ENCODE measurements around the gene MAU2.
A peak's percentile ranks its signal among the peaks of the same experiment; 100 is the strongest.

The MAU2 gene

DNA sequence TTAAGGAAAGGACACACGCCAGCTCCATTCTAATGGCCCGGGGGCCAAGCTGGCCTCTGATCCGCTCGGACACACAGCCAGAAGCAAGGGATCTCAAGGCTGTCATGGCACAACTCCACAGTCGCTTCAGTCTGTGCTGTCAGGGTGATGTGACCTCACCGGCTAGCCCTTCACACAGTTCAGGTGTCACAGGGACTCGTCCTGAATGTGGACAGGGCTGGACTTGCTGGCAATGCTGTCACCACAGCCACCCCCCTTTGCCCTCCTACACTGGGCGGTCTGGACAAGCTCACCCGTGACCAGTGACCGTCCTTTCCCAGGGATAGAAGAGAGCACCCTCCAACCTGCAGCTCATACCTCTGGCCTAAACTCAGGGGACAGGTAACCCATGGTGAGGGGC, 15.6 kb upstream of the MAU2 start:
- peaks cover 50 to 84% of the 10 kb centered on the region in 2 donors for H3K36me3 ChIP-seq (ENCODE audit: control insufficient read depth in 2 of 2, insufficient read depth in 2 of 2, low read length in 2 of 2)
- no peaks in the 10 kb centered on the region for H3K27me3 ChIP-seq (ENCODE audit: control insufficient read depth in 2 of 2, insufficient read depth in 2 of 2, low read length in 2 of 2)
- H3K9me3 ChIP-seq (ENCODE audit: control insufficient read depth in 2 of 2, low read length in 2 of 2): no peaks in the 10 kb centered on the region
- no peak overlapping the region for H3K9ac ChIP-seq (ENCODE audit: low read depth in 1 of 2, low read length in 2 of 2)
- no peak overlapping the region for H3K27ac ChIP-seq (ENCODE audit: low read depth in 2 of 2, low read length in 2 of 2)
- no peak overlapping the region for H3K4me3 ChIP-seq (ENCODE audit: low read length in 2 of 2)
- no peaks in the 10 kb centered on the region for H3K4me1 ChIP-seq (ENCODE audit: control insufficient read depth in 2 of 2, insufficient read depth in 2 of 2, low read length in 2 of 2)

- H3K36me3 ChIP-seq (ENCODE audit: control insufficient read depth in 2 of 2, insufficient read depth in 2 of 2, low read length in 2 of 2): peaks cover 57 to 85% of the 10 kb centered on the region in 2 donors
- H3K4me1 ChIP-seq (ENCODE audit: control insufficient read depth in 2 of 2, insufficient read depth in 2 of 2, low read length in 2 of 2): no peaks in the 10 kb centered on the region
- H3K27ac ChIP-seq (ENCODE audit: low read depth in 2 of 2, low read length in 2 of 2): no peak overlapping the region
- H3K27me3 ChIP-seq (ENCODE audit: control insufficient read depth in 2 of 2, insufficient read depth in 2 of 2, low read length in 2 of 2): no peaks in the 10 kb centered on the region
- H3K4me3 ChIP-seq (ENCODE audit: low read length in 2 of 2): no peak overlapping the region
- no peak overlapping the region for H3K9ac ChIP-seq (ENCODE audit: low read depth in 1 of 2, low read length in 2 of 2)
- no peaks in the 10 kb centered on the region for H3K9me3 ChIP-seq (ENCODE audit: control insufficient read depth in 2 of 2, low read length in 2 of 2)
These were observed 14.9 kb upstream of the MAU2 start for GRCh38 chr19:19305696-19306095.

DNA sequence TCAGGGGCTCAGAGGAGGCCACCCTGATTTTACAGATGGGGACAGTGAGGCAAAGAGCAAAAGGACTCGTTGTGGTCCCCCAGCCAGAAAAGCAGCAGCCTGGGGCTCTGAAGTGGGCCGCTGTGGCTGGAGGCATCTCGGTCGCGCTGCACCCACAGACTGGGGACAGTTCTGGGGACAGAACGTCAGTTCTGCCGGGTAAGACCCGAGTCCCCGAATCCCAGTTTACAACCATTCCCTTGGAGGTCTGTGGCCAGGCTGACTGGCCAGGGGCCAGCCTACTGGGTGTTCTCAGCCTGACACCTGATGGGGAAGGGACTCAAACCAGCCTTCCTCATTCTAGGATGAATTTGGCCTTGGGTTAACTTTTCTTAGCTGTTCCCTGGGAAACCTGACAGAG, 14.4 kb upstream of the MAU2 start:
- no peaks in the 10 kb centered on the region for H3K9me3 ChIP-seq (ENCODE audit: control insufficient read depth in 2 of 2, low read length in 2 of 2)
- peaks cover 55 to 81% of the 10 kb centered on the region in 2 donors for H3K36me3 ChIP-seq (ENCODE audit: control insufficient read depth in 2 of 2, insufficient read depth in 2 of 2, low read length in 2 of 2)
- H3K4me3 ChIP-seq (ENCODE audit: low read length in 2 of 2): no peak overlapping the region

GRCh38 chr19:19308373-19308772, 12.3 kb upstream of the MAU2 start:
- Histone ChIP-seq H3K4me1 (ENCODE audit: control insufficient read depth in 2 of 2, insufficient read depth in 2 of 2, low read length in 2 of 2) (no peaks in the 10 kb centered on the region), H3K9ac (ENCODE audit: low read depth in 1 of 2, low read length in 2 of 2) (no peak overlapping the region), H3K27me3 (ENCODE audit: control insufficient read depth in 2 of 2, insufficient read depth in 2 of 2, low read length in 2 of 2) (no peaks in the 10 kb centered on the region), H3K4me3 (ENCODE audit: low read length in 2 of 2) (no peak overlapping the region), H3K36me3 (ENCODE audit: control insufficient read depth in 2 of 2, insufficient read depth in 2 of 2, low read length in 2 of 2) (peaks cover 41 to 66% of the 10 kb centered on the region in 2 donors), H3K27ac (ENCODE audit: low read depth in 2 of 2, low read length in 2 of 2) (no peak overlapping the region), H3K9me3 (ENCODE audit: control insufficient read depth in 2 of 2, low read length in 2 of 2) (no peaks in the 10 kb centered on the region)

More for the DNA sequence above, 14.4 kb upstream of the MAU2 start:
- no peaks in the 10 kb centered on the region for H3K4me1 ChIP-seq (ENCODE audit: control insufficient read depth in 2 of 2, insufficient read depth in 2 of 2, low read length in 2 of 2)
- no peak overlapping the region for H3K27ac ChIP-seq (ENCODE audit: low read depth in 2 of 2, low read length in 2 of 2)
- H3K9ac ChIP-seq (ENCODE audit: low read depth in 1 of 2, low read length in 2 of 2): no peak overlapping the region
- H3K27me3 ChIP-seq (ENCODE audit: control insufficient read depth in 2 of 2, insufficient read depth in 2 of 2, low read length in 2 of 2): no peaks in the 10 kb centered on the region

- no peaks in the 10 kb centered on the region for H3K9me3 ChIP-seq (ENCODE audit: control insufficient read depth in 2 of 2, low read length in 2 of 2)
- peaks cover 21 to 34% of the 10 kb centered on the region in 2 donors for H3K36me3 ChIP-seq (ENCODE audit: control insufficient read depth in 2 of 2, insufficient read depth in 2 of 2, low read length in 2 of 2)
- H3K9ac ChIP-seq (ENCODE audit: low read depth in 1 of 2, low read length in 2 of 2): no peak overlapping the region
- H3K4me3 ChIP-seq (ENCODE audit: low read length in 2 of 2): no peak overlapping the region
- H3K27me3 ChIP-seq (ENCODE audit: control insufficient read depth in 2 of 2, insufficient read depth in 2 of 2, low read length in 2 of 2): no peaks in the 10 kb centered on the region
- H3K4me1 ChIP-seq (ENCODE audit: control insufficient read depth in 2 of 2, insufficient read depth in 2 of 2, low read length in 2 of 2): peaks cover 4 to 10% of the 10 kb centered on the region in 2 donors
- no peak overlapping the region for H3K27ac ChIP-seq (ENCODE audit: low read depth in 2 of 2, low read length in 2 of 2)
These were observed 5.2 kb upstream of the MAU2 start for GRCh38 chr19:19315444-19315843.

GRCh38 chr19:19316082-19316481, 4.5 kb upstream of the MAU2 start:
- H3K27ac ChIP-seq (ENCODE audit: low read depth in 2 of 2, low read length in 2 of 2): no peak overlapping the region
- no peak overlapping the region for H3K9ac ChIP-seq (ENCODE audit: low read depth in 1 of 2, low read length in 2 of 2)
- H3K9me3 ChIP-seq (ENCODE audit: control insufficient read depth in 2 of 2, low read length in 2 of 2): no peaks in the 10 kb centered on the region
- H3K4me1 ChIP-seq (ENCODE audit: control insufficient read depth in 2 of 2, insufficient read depth in 2 of 2, low read length in 2 of 2): peaks cover 4 to 10% of the 10 kb centered on the region in 2 donors
- H3K4me3 ChIP-seq (ENCODE audit: low read length in 2 of 2): no peak overlapping the region
- H3K27me3 ChIP-seq (ENCODE audit: control insufficient read depth in 2 of 2, insufficient read depth in 2 of 2, low read length in 2 of 2): no peaks in the 10 kb centered on the region
- H3K36me3 ChIP-seq (ENCODE audit: control insufficient read depth in 2 of 2, insufficient read depth in 2 of 2, low read length in 2 of 2): peaks cover 19 to 30% of the 10 kb centered on the region in 2 donors

GRCh38 chr19:19319732-19320360, 783 bp upstream of the MAU2 start:
- peaks cover 22 to 29% of the 10 kb centered on the region in 2 donors for H3K36me3 ChIP-seq (ENCODE audit: control insufficient read depth in 2 of 2, insufficient read depth in 2 of 2, low read length in 2 of 2)
- peaks cover 4 to 16% of the 10 kb centered on the region in 2 donors for H3K4me1 ChIP-seq (ENCODE audit: control insufficient read depth in 2 of 2, insufficient read depth in 2 of 2, low read length in 2 of 2)
- H3K9me3 ChIP-seq (ENCODE audit: control insufficient read depth in 2 of 2, low read length in 2 of 2): no peaks in the 10 kb centered on the region

GRCh38 chr19:19321141-19321577, 530 bp downstream of the MAU2 start:
- peak overlapping the region; percentile 82 to 90 for H3K27ac ChIP-seq (ENCODE audit: low read depth in 2 of 2, low read length in 2 of 2)
- H3K27me3 ChIP-seq (ENCODE audit: control insufficient read depth in 2 of 2, insufficient read depth in 2 of 2, low read length in 2 of 2): no peaks in the 10 kb centered on the region
- H3K9ac ChIP-seq (ENCODE audit: low read depth in 1 of 2, low read length in 2 of 2): peak overlapping the region; percentile 93 to 99
- H3K4me3 ChIP-seq (ENCODE audit: low read length in 2 of 2): peak overlapping the region; percentile 86 to 93
- H3K9me3 ChIP-seq (ENCODE audit: control insufficient read depth in 2 of 2, low read length in 2 of 2): no peaks in the 10 kb centered on the region
- peaks cover 17 to 21% of the 10 kb centered on the region in 2 donors for H3K36me3 ChIP-seq (ENCODE audit: control insufficient read depth in 2 of 2, insufficient read depth in 2 of 2, low read length in 2 of 2)
- peaks cover 4 to 16% of the 10 kb centered on the region in 2 donors for H3K4me1 ChIP-seq (ENCODE audit: control insufficient read depth in 2 of 2, insufficient read depth in 2 of 2, low read length in 2 of 2)

More at GRCh38 chr19:19319732-19320360, 783 bp upstream of the MAU2 start:
- Histone ChIP-seq H3K27ac (ENCODE audit: low read depth in 2 of 2, low read length in 2 of 2) (peak overlapping the region; percentile 82 to 90), H3K27me3 (ENCODE audit: control insufficient read depth in 2 of 2, insufficient read depth in 2 of 2, low read length in 2 of 2) (no peaks in the 10 kb centered on the region), H3K9ac (ENCODE audit: low read depth in 1 of 2, low read length in 2 of 2) (peak overlapping the region; percentile 79 to 99), H3K4me3 (ENCODE audit: low read length in 2 of 2) (peak overlapping the region; percentile 86 to 93)

DNA sequence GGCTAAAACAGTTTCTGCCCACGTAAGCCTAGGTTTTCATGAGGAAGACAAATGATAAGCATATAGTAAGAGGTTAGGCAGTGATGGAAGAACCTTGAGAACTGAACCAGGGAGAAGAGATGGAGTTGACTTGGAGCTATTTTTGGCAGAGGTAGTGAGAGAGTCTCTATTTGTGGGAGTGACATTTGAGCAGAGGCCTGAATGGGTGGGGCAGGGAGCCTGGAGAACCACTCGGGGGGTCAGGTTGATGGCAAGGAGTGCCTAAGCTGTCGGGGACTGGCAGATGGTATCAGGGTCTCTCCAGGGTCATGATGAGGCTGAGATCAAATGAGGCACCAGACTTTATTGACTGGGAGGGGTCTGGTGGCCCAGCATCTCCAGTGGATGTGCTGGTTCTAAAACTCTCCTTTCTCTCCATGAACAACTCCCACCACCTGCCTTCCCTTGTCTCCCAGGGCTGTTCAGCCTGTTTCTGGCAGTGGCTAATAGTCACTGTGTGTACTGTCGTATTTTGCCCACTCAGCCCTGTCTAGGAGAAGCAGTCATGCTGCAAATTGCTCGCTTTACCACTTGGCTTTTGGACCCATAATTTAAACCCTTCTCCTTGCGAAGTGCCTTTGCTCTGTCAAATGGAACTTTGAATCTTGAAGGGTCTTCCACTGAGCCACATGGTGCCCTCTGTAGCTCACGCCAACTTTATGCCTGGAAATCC, 3.6 kb downstream of the MAU2 start:
- no peaks in the 10 kb centered on the region for H3K27me3 ChIP-seq (ENCODE audit: control insufficient read depth in 2 of 2, insufficient read depth in 2 of 2, low read length in 2 of 2)
- H3K9ac ChIP-seq (ENCODE audit: low read depth in 1 of 2, low read length in 2 of 2): no peak overlapping the region
- peaks cover 2 to 15% of the 10 kb centered on the region in 2 donors for H3K4me1 ChIP-seq (ENCODE audit: control insufficient read depth in 2 of 2, insufficient read depth in 2 of 2, low read length in 2 of 2)
- H3K4me3 ChIP-seq (ENCODE audit: low read length in 2 of 2): no peak overlapping the region
- H3K27ac ChIP-seq (ENCODE audit: low read depth in 2 of 2, low read length in 2 of 2): no peak overlapping the region
- H3K36me3 ChIP-seq (ENCODE audit: control insufficient read depth in 2 of 2, insufficient read depth in 2 of 2, low read length in 2 of 2): peaks cover 23% of the 10 kb centered on the region in 2 donors
- H3K9me3 ChIP-seq (ENCODE audit: control insufficient read depth in 2 of 2, low read length in 2 of 2): no peaks in the 10 kb centered on the region

DNA sequence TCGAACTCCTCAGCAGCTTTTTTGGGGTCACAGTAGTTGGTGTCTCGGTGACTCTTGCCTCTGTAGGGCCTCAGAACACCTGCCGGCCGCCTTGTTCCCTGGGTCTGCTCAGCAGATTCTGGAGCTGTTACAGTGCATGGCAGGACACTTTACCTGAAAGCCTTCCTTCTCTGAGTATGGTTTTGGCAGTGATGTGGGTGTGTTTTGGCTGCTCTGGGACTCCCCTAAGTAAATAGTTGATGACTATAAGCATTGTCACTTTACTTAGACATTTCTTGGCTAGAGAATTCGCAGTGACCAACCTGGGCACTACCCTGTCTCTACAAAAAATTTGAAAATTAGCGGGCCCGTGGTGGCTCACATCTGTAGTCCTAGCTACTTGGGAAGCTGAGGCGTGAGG, 7.0 kb downstream of the MAU2 start:
- Histone ChIP-seq H3K4me1 (ENCODE audit: control insufficient read depth in 2 of 2, insufficient read depth in 2 of 2, low read length in 2 of 2) (no peaks in the 10 kb centered on the region), H3K4me3 (ENCODE audit: low read length in 2 of 2) (no peak overlapping the region), H3K36me3 (ENCODE audit: control insufficient read depth in 2 of 2, insufficient read depth in 2 of 2, low read length in 2 of 2) (peaks cover 38 to 39% of the 10 kb centered on the region in 2 donors), H3K9me3 (ENCODE audit: control insufficient read depth in 2 of 2, low read length in 2 of 2) (no peaks in the 10 kb centered on the region), H3K27ac (ENCODE audit: low read depth in 2 of 2, low read length in 2 of 2) (no peak overlapping the region), H3K9ac (ENCODE audit: low read depth in 1 of 2, low read length in 2 of 2) (no peak overlapping the region), H3K27me3 (ENCODE audit: control insufficient read depth in 2 of 2, insufficient read depth in 2 of 2, low read length in 2 of 2) (no peaks in the 10 kb centered on the region)

Data from mucosa of rectum (tissue), 2 donors.